ENCODE data around the gene PRKAG1. TPM values are rescaled to one million over a fixed set of nuclear protein-coding genes. Genes with fewer than 3 reads are reported as not detected.
A peak's percentile ranks its signal among the peaks of the same experiment; 100 is the strongest.
"Not testable (repeated sequence)": the region's sequence is repeated elsewhere in the genome, so short reads cannot be mapped to it uniquely, and the experiment has no call there.

PRKAG1 gene
- total RNA-seq, 1 experiment from 2014 or later, result 66.5 TPM

DNA sequence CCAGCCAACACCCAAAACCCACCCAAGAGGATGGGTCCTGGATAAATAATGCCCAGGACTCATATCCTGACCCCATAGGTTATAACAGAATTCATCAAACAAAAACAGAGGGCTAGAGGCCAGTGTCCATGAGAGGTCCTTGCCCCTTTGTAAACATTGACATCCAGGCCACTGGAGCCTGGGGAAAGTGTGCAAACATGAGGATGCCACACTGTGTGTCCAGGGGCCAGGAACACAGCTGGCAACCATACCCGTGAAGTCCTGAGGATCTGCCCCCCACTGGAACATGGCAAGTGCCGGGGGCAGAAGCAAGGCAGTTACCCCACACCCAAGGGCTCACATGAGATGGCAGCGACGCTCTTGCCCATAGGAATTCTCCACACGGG lies 46.2 kb upstream of the PRKAG1 start:
- TF ChIP-seq EZH2 (IDR thresholded peaks at IDR 0.05; ENCODE audit: low read length, unreplicated experiment) (no peak), EZH2phosphoT487 (IDR thresholded peaks at IDR 0.05; ENCODE audit: borderline replicate concordance, low read length) (no peak)
- TF ChIP-seq, protein P1, sequence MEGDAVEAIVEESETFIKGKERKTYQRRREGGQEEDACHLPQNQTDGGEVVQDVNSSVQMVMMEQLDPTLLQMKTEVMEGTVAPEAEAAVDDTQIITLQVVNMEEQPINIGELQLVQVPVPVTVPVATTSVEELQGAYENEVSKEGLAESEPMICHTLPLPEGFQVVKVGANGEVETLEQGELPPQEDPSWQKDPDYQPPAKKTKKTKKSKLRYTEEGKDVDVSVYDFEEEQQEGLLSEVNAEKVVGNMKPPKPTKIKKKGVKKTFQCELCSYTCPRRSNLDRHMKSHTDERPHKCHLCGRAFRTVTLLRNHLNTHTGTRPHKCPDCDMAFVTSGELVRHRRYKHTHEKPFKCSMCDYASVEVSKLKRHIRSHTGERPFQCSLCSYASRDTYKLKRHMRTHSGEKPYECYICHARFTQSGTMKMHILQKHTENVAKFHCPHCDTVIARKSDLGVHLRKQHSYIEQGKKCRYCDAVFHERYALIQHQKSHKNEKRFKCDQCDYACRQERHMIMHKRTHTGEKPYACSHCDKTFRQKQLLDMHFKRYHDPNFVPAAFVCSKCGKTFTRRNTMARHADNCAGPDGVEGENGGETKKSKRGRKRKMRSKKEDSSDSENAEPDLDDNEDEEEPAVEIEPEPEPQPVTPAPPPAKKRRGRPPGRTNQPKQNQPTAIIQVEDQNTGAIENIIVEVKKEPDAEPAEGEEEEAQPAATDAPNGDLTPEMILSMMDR (conservative IDR thresholded peaks at IDR 0.05; ENCODE audit: low read depth, low read length), result no peak
- H2AFZ ChIP-seq (ENCODE audit: low read length), result no peak overlapping the region

DNA sequence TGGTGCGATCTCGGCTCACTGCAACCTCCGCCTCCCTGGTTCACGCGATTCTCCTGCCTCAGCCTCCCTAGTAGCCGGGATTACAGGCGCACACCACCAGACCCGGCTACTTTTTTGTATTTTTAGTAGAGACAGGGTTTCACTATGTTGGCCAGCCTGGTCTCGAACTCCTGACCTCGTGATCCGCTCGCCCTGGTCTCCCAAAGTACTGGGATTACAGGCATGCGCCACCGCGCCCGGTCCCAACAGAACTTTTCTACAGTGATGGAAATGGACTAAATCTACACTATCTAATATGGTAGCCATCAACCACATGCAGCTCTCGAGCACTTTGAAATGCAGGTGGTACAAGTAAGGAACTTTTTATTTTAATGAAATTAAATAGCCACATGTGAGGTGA lies 43.3 kb upstream of the PRKAG1 start:
- H3K27me3 ChIP-seq (ENCODE audit: low read length); H3K36me3 ChIP-seq (ENCODE audit: low read depth, low read length); intact Hi-C loops (cut with micrococcal nuclease); H3K9me3 ChIP-seq (ENCODE audit: low read length); BruUV-seq (replicated peaks); H3K9me2 ChIP-seq (replicated peaks; ENCODE audit: low read length); DNase-seq; H2AFZ ChIP-seq (ENCODE audit: low read length); H3F3A ChIP-seq (ENCODE audit: low read length, unreplicated experiment); H3K9ac ChIP-seq (ENCODE audit: low read length); POLR2A ChIA-PET (ENCODE audit: unreplicated experiment); H3K27ac ChIP-seq (ENCODE audit: low read length); ATAC-seq; CTCF ChIA-PET: not testable (repeated sequence)
- Histone ChIP-seq H3K4me3 (ENCODE audit: low read length) (peak overlapping the region; percentile 87; the same call in 1 of the 2 replicates), H3K4me1 (ENCODE audit: insufficient read depth, low read length) (peaks cover 11% of the 10 kb centered on the region), H3K4me2 (ENCODE audit: low read length) (peak overlapping the region; percentile 93), H4K20me1 (ENCODE audit: low read length) (peaks cover 27% of the 10 kb centered on the region), H3K79me2 (ENCODE audit: low read length) (peaks cover 51% of the 10 kb centered on the region)

More for the DNA sequence above, 46.2 kb upstream of the PRKAG1 start:
- Histone ChIP-seq H3K9me2 (replicated peaks; ENCODE audit: low read length) (no peaks in the 10 kb centered on the region), H3K36me3 (ENCODE audit: low read depth, low read length) (no peaks in the 10 kb centered on the region), H3K27me3 (ENCODE audit: low read length) (no peaks in the 10 kb centered on the region), H3K27ac (ENCODE audit: low read length) (no peak overlapping the region), H3K4me2 (ENCODE audit: low read length) (no peak overlapping the region), H3K4me1 (ENCODE audit: insufficient read depth, low read length) (peaks cover 5% of the 10 kb centered on the region; the same call in 1 of the 2 replicates), H3F3A (ENCODE audit: low read length, unreplicated experiment) (no peaks in the 10 kb centered on the region), H3K79me2 (ENCODE audit: low read length) (peaks cover 23% of the 10 kb centered on the region), H3K4me3 (ENCODE audit: low read length) (no peak overlapping the region), H3K9ac (ENCODE audit: low read length) (no peak overlapping the region), H4K20me1 (ENCODE audit: low read length) (no peaks in the 10 kb centered on the region), H3K9me3 (ENCODE audit: low read length) (no peaks in the 10 kb centered on the region)
- ChIA-PET POLR2A (ENCODE audit: unreplicated experiment) (no interaction called here), CTCF (interaction anchor here (1.3 to 2.2 kb wide), 4 partner anchors 23 to 56 kb away, joined by 3 to 11 read pairs (median 7); no protein-coding TSS in a partner anchor)
- no TSS peak for BruUV-seq (replicated peaks)
- no peak for ATAC-seq
- DNase-seq, result no peak
- intact Hi-C loops (cut with micrococcal nuclease), result loop anchor here (1.0 kb wide), 2 partner anchors 28 to 57 kb away; no protein-coding TSS in a partner anchor

DNA sequence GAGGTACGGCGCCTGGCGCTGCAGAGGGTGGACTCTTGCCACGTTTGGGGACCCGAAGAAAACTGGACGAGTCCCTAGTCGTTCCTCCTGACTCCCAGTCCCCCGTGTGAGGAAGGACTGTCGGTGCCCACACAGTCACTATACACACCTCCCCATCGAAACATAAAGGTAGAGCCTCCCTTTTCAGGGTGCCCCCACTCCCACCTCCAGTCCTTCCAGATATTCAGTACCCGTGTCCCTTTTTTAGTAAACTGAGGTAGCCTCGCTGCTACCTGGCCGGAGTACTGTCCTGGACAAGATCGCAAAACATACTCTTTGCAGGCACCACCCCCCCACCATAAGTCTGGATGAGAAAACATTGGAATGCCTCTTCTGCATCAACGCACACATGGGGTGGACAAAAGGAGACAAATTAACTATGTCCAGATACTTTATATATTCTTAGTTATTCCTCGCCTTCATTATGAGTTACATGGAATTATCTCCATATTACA lies 42.6 kb upstream of the PRKAG1 start:
- H3K4me1 ChIP-seq (ENCODE audit: insufficient read depth, low read length), result peaks cover 18% of the 10 kb centered on the region
- TSS peak; percentile 73 for BruUV-seq (replicated peaks)
- H3K36me3 ChIP-seq (ENCODE audit: low read depth, low read length), result no peaks in the 10 kb centered on the region
- DNase-seq, result no peak
- H3K27me3 ChIP-seq (ENCODE audit: low read length), result no peaks in the 10 kb centered on the region
- POLR2A ChIA-PET (ENCODE audit: unreplicated experiment), result no interaction called here
- TF ChIP-seq EZH2phosphoT487 (IDR thresholded peaks at IDR 0.05; ENCODE audit: borderline replicate concordance, low read length) (no peak), EZH2 (IDR thresholded peaks at IDR 0.05; ENCODE audit: low read length, unreplicated experiment) (no peak)
- TF ChIP-seq, protein P1 (conservative IDR thresholded peaks at IDR 0.05; ENCODE audit: low read depth, low read length), result no peak
- no peaks in the 10 kb centered on the region for H3K9me3 ChIP-seq (ENCODE audit: low read length)
- no peaks in the 10 kb centered on the region for H3K9me2 ChIP-seq (replicated peaks; ENCODE audit: low read length)
- no peaks in the 10 kb centered on the region for H3F3A ChIP-seq (ENCODE audit: low read length, unreplicated experiment)
- H3K9ac ChIP-seq (ENCODE audit: low read length), result peak overlapping the region; percentile 99
- CTCF ChIA-PET, result no interaction called here
- peak overlapping the region; percentile 89 for H3K27ac ChIP-seq (ENCODE audit: low read length)
- H4K20me1 ChIP-seq (ENCODE audit: low read length), result peaks cover 34% of the 10 kb centered on the region
- H3K4me3 ChIP-seq (ENCODE audit: low read length), result peak overlapping the region; percentile 87
- H3K79me2 ChIP-seq (ENCODE audit: low read length), result peaks cover 58% of the 10 kb centered on the region
- no peak for ATAC-seq
- H2AFZ ChIP-seq (ENCODE audit: low read length), result peak overlapping the region; percentile 93
- intact Hi-C loops (cut with micrococcal nuclease), result no loop called here
- peak overlapping the region; percentile 93 for H3K4me2 ChIP-seq (ENCODE audit: low read length)
